Measurements from ENCODE around the gene MTAP.

GRCh38 chr9:21933865-21934264 is 131.4 kb downstream of the MTAP start:
- TF ChIP-seq CTCF (optimal IDR thresholded peaks at IDR 0.05 in 1 of 3, IDR thresholded peaks at IDR 0.05 in 1 of 3, conservative IDR thresholded peaks at IDR 0.05 in 1 of 3; ENCODE audit: extremely low read depth in 1 of 3, insufficient read depth in 2 of 3, low read length in 3 of 3) (no peak), EZH2 (IDR thresholded peaks at IDR 0.05; ENCODE audit: low read length) (no peak)
